GM12878 (cell line): ENCODE results near the gene B3GNT3. TPM values are rescaled to one million over a fixed set of nuclear protein-coding genes. Genes with fewer than 3 reads are reported as not detected.

Experiments
- ATAC-seq: fragments of 200-7000 bp; cut with Tn5 transposase; 3 replicates; pipeline ENCODE4 v1.9.1; 2020; ENCODE audit warnings: mild to moderate bottlenecking, moderate library complexity
- BruUV-seq: library from RNA; stranded (reverse); fragments of 400-500 nt; replicated peaks from 2 replicates; lab custom pipeline; 2021; lab: Mats Ljungman, UMichigan
- CTCF ChIA-PET: fragments of 300-600 bp; sonication (Branson Sonifier 250); formaldehyde crosslinking; extraction: SDS; loops from one replicate; lab custom pipeline; 2021; ENCODE audit warnings: inconsistent platforms; lab: Yijun Ruan, JAX
- POLR2A ChIA-PET: fragments of 350-600 bp; formaldehyde crosslinking; extraction: SDS; loops from one replicate; lab custom pipeline; 2021; ENCODE audit warnings: inconsistent platforms; lab: Charles Lee
- RAD21 ChIA-PET: fragments of 300-600 bp; sonication (Branson Sonifier 250); formaldehyde crosslinking; loops from one replicate; lab custom pipeline; 2023; ENCODE audit warnings: antibody characterized with exemption; ENCODE audit not compliant: unreplicated experiment; lab: Charles Lee
- SMC1A ChIA-PET: fragments of 300-600 bp; sonication (Branson Sonifier 250); formaldehyde crosslinking; loops from one replicate; lab custom pipeline; 2023; ENCODE audit not compliant: unreplicated experiment, uncharacterized antibody; lab: Charles Lee
- DNase-seq: peaks from one replicate; pipeline ENCODE4 v3.0.0-alpha.2; 2011; ENCODE audit warnings: low read depth, low spot score
- FAIRE-seq: peaks from 3 replicates; lab custom pipeline; 2011; peaks lifted over from hg19 to GRCh38; lab: Jason Lieb, UNC
- H2AFZ ChIP-seq: 2 replicates; pipeline ENCODE4 v1.6.0; 2011; ENCODE audit warnings: low read depth, low read length, control low read depth; ENCODE audit not compliant: control insufficient read depth
- H3K27ac ChIP-seq: 2 replicates; pipeline ENCODE4 v1.5.1; 2011; ENCODE audit warnings: control low read depth; ENCODE audit not compliant: control insufficient read depth, insufficient read depth
- H3K27me3 ChIP-seq, 2 experiments: replicated peaks in 1 of 2; 2 replicates each; pipeline versions ENCODE4 v1.6.0 to v1.6.1; 2011; ENCODE audit warnings: low read length in 1 of 2; ENCODE audit not compliant: control insufficient read depth in 2 of 2, insufficient read depth in 2 of 2
- H3K36me3 ChIP-seq, 2 experiments: 2 replicates each; pipeline ENCODE4 v1.5.1; 2011; ENCODE audit warnings: low read length in 1 of 2; ENCODE audit not compliant: control insufficient read depth in 2 of 2, insufficient read depth in 2 of 2
- H3K4me1 ChIP-seq: 2 replicates; pipeline ENCODE4 v1.6.1; 2011; ENCODE audit warnings: mild to moderate bottlenecking, low read length, moderate library complexity, mixed read lengths; ENCODE audit not compliant: control insufficient read depth, insufficient read depth
- H3K4me2 ChIP-seq: 2 replicates; pipeline ENCODE4 v1.6.0; 2011; ENCODE audit warnings: control low read depth; ENCODE audit not compliant: control insufficient read depth, insufficient read depth
- H3K4me3 ChIP-seq: fragments of 200-600 bp; sonication (generic); 2 replicates; pipeline ENCODE4 v1.5.1; 2016
- H3K79me2 ChIP-seq: 2 replicates; pipeline ENCODE4 v1.6.0; 2011; ENCODE audit warnings: low read length; ENCODE audit not compliant: control insufficient read depth, insufficient read depth
- H3K9ac ChIP-seq: 2 replicates; pipeline ENCODE4 v1.8.0; 2011; ENCODE audit warnings: low read length, control low read depth, mixed read lengths; ENCODE audit not compliant: control insufficient read depth, insufficient read depth
- H3K9me3 ChIP-seq: replicated peaks from 3 replicates; pipeline ENCODE4 v1.5.1; 2011; ENCODE audit warnings: mild to moderate bottlenecking, low read length; ENCODE audit not compliant: control insufficient read depth, insufficient read depth
- H4K20me1 ChIP-seq: 2 replicates; pipeline ENCODE4 v1.6.0; 2011; ENCODE audit not compliant: control insufficient read depth, insufficient read depth
- BMI1 ChIP-seq: fragments of 450-650 bp; IDR thresholded peaks from 2 replicates; pipeline ENCODE4 v1.6.1; 2016; ENCODE audit warnings: mild to moderate bottlenecking, moderate library complexity, borderline replicate concordance
- IKZF1 ChIP-seq: fragments of 450-650 bp; conservative IDR thresholded peaks from 2 replicates; pipeline ENCODE4 v1.6.1; 2017; ENCODE audit warnings: antibody characterized with exemption, mild to moderate bottlenecking
- NFIC ChIP-seq: IDR thresholded peaks from 2 replicates; pipeline ENCODE4 v1.6.1; 2012; ENCODE audit warnings: low read depth, mild to moderate bottlenecking, inconsistent platforms, low read length, moderate library complexity
- PAX5 ChIP-seq: IDR thresholded peaks from 2 replicates; pipeline ENCODE4 v1.6.1; 2011; ENCODE audit warnings: low read depth, low read length, borderline replicate concordance
- POLR2AphosphoS5 ChIP-seq: IDR thresholded peaks from 2 replicates; pipeline ENCODE4 v1.6.1; 2011; ENCODE audit warnings: mild to moderate bottlenecking, low read length, inconsistent platforms
- YY1 ChIP-seq: IDR thresholded peaks from 2 replicates; pipeline ENCODE4 v1.6.1; 2011; ENCODE audit warnings: low read depth, mild to moderate bottlenecking, low read length
- ZBED1 ChIP-seq: IDR thresholded peaks from 2 replicates; pipeline ENCODE4 v1.6.1; 2016; ENCODE audit warnings: borderline replicate concordance
- ZBTB40 ChIP-seq: fragments of 450-650 bp; IDR thresholded peaks from 2 replicates; pipeline ENCODE4 v1.6.1; 2016; ENCODE audit warnings: mild to moderate bottlenecking, moderate library complexity, borderline replicate concordance
- ZNF687 ChIP-seq: fragments of 450-650 bp; IDR thresholded peaks from 2 replicates; pipeline ENCODE4 v1.6.1; 2017; ENCODE audit warnings: mild to moderate bottlenecking, moderate library complexity
- WGBS: methylation state at CpG from one replicate; pipeline ENCODE4 v1.1.6; 2016; ENCODE audit warnings: low lambda C conversion rate; ENCODE audit not compliant: insufficient replicate concordance, insufficient coverage; ENCODE audit errors: missing lambda C conversion rate; 5-methylcytosine and 5-hydroxymethylcytosine counted together
- in situ Hi-C: fragments of 300-500 bp; cut with MboI; formaldehyde crosslinking; loops from 9 replicates; pipeline ENCODE4 v1.14.3; 2018; ENCODE audit warnings: mixed read lengths
- intact Hi-C: fragments of 100-400 bp; cut with micrococcal nuclease; formaldehyde crosslinking; loops from one replicate; pipeline ENCODE4 v1.14.2; 2022; ENCODE audit not compliant: unreplicated experiment
- polyA plus RNA-seq, 11 experiments: library from polyadenylated mRNA; depleted of rRNA in 4 of 11; unstranded in 6 of 11; stranded (reverse) in 5 of 11; fragments of >200 nt; fragmentation: Nextera tagmentation in 4 of 11; fragmentation: Illumina TruSeq in 1 of 11; extraction: Ambion mirVana in 4 of 11; extraction: Trizol in 1 of 11; gene quantifications; 1 replicate in 1 of 11; 2 replicates in 10 of 11; pipeline versions ENCODE4 v1.2.1 to v1.2.3, GENCODE V29; 2011 to 2016; ENCODE audit warnings: inconsistent platforms in 2 of 11, missing spikeins in 2 of 11, low read depth in 1 of 11
- total RNA-seq, 4 experiments: library from RNA; depleted of rRNA in 3 of 4; stranded (reverse); fragments of >200 nt in 3 of 4; fragmentation: Illumina TruSeq in 1 of 4; extraction: Trizol in 1 of 4; gene quantifications; 2 replicates each; pipeline versions ENCODE4 v1.2.1 to v1.2.3, GENCODE V29; 2013 to 2021
- TF ChIP-seq, protein P1 (sequence below): fragments of 450-650 bp; IDR thresholded peaks from 2 replicates; pipeline ENCODE4 v1.6.1; 2016; ENCODE audit warnings: mild to moderate bottlenecking

B3GNT3 gene
- total and polyA plus RNA-seq, 10 of the 15 experiments (the other 5 are each of a cell fraction or from before 2014, with no cell fraction given): not detected

DNA sequence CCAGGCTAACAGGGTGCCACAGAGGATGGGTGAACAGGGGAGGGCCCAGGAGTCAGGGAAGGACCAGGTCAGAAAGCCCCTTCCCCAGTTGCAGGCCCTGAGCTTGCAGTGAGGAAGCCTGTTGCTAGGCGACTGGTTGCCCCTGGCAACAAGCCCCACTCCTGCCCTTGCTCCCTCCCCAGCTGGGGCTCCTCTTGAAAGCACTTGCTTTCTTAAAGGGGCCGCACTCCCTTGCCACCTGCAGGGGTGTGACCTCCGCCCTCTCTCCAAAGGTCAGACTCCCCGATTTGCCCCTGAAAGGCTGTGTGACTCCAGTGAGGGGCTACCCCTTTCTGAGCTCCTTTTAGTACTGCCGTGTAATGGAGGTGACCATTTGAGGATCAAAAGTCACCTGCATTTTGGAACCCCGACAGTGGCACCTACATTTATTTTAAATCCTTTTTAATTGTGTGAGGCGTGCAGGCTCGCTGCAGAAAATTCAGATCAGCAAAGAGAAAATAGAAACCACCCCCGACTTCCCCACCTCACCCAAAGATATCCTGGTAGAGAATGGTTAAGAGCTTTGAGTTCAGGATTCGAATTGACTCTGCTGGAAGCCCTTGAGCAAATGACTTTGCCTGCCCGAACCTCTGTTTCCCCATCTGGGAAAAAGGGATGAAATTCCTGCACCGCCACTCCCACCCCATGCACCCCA lies 38.8 kb upstream of the B3GNT3 start (continued):
- TF ChIP-seq BMI1: peak; percentile 99

DNA sequence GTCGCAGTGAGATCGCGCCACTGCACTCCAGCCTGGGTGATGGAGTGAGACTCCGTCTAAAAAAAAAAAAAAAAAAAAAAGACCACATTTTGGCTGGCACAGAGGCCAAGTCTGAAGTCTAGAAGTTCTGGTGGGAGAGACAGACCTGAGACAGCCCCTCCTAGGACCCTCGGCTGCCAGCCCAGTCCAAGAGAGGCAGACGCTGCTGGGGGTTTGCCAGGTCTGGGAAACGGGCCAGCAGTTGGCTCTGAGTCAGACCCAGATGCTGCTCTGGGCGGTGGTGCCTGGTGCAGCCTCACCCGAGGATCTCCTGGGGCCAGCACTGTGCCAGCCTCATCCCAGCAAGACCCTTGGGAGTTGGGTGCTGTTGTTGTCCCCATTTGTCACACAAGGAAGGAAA lies 37.8 kb upstream of the B3GNT3 start:
- ATAC-seq (no peak), FAIRE-seq (no peak), DNase-seq (no peak)
- intact Hi-C loops: no loop called here
- ChIA-PET POLR2A (interaction anchor here (0.6 to 1.7 kb wide), 4 partner anchors 9 to 52 kb away, joined by 3 to 11 read pairs (median 6); partner anchors contain the start of gene MAP1S), RAD21 (interaction anchor here (1.0 to 6.7 kb wide), 4 partner anchors 9 to 25 kb away, joined by 3 to 96 read pairs (median 48); no protein-coding TSS in a partner anchor), SMC1A (interaction anchor here (4.2 to 8.8 kb wide), 3 partner anchors 10 to 38 kb away, joined by 40 to 93 read pairs (median 91); partner anchors contain the start of gene MAP1S), CTCF (interaction anchor here (1.7 to 6.8 kb wide), 3 partner anchors 9 to 52 kb away, joined by 3 to 85 read pairs (median 6); no protein-coding TSS in a partner anchor)
- Histone ChIP-seq H3K4me3 (no peak overlapping the region), H3K4me2 (no peak overlapping the region; the same call in 1 of the 2 replicates), H3K9me3 (no peaks in the 10 kb centered on the region; the same call in 2 of the 3 replicates), H3K27ac (0 out of 2 replicates have a peak overlapping the region, but pooled peaks have one; percentile 11), H3K36me3 (peaks cover 0 to 5% of the 10 kb centered on the region in 2 experiments; a peak in 3 of 4 replicates), H3K79me2 (peaks cover 9% of the 10 kb centered on the region), H3K27me3 (no peaks in the 10 kb centered on the region), H3K4me1 (peaks cover 57% of the 10 kb centered on the region), H4K20me1 (no peaks in the 10 kb centered on the region), H3K9ac (no peak overlapping the region), H2AFZ (no peak overlapping the region)
- 44% methylated on average over 9 of the region's 9 CpGs for WGBS
- in situ Hi-C loops: no loop called here
- no TSS peak for BruUV-seq
- no peak for TF ChIP-seq IKZF1
- TF ChIP-seq YY1: no peak
- TF ChIP-seq NFIC: no peak
- no peak for TF ChIP-seq ZBED1
- no peak for TF ChIP-seq POLR2AphosphoS5
- no peak for TF ChIP-seq ZBTB40
- TF ChIP-seq ZNF687: no peak
- TF ChIP-seq PAX5: no peak
- TF ChIP-seq, protein P1, sequence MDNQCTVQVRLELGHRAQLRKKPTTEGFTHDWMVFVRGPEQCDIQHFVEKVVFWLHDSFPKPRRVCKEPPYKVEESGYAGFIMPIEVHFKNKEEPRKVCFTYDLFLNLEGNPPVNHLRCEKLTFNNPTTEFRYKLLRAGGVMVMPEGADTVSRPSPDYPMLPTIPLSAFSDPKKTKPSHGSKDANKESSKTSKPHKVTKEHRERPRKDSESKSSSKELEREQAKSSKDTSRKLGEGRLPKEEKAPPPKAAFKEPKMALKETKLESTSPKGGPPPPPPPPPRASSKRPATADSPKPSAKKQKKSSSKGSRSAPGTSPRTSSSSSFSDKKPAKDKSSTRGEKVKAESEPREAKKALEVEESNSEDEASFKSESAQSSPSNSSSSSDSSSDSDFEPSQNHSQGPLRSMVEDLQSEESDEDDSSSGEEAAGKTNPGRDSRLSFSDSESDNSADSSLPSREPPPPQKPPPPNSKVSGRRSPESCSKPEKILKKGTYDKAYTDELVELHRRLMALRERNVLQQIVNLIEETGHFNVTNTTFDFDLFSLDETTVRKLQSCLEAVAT: no peak
